Skeletal muscle cell (primary cell): ENCODE measurements around the gene KCNQ5.

Source experiments
- DNase-seq: peaks from one replicate; pipeline ENCODE4 v3.0.0-alpha.2; 2010; ENCODE audit warnings: low read depth
- H3K4me3 ChIP-seq: 2 replicates; pipeline ENCODE4 v1.5.1; 2011; ENCODE audit warnings: low read depth, mild to moderate bottlenecking, control low read depth, low read length, moderate library complexity

Gene KCNQ5

DNA sequence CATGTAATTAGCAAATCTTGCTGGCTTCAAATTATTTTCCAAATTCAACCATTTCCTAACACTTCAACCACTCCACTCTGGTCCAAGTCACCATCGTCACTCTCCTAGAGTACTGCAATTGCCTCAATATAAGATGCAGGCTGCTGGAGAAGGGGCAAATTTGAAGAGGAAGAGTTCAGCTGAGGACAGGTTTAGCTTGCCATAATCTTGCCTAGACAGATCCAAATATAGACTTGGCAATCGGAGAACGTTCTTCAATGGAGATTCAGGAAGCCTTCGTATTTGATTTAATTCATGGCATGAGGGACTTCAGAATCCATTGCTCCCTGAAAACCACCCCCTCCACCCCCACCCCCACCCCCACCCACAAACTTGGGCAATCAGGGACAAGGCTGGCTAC is 618.9 kb downstream of the KCNQ5 start:
- no peak overlapping the region for H3K4me3 ChIP-seq
- DNase-seq = no peak

DNA sequence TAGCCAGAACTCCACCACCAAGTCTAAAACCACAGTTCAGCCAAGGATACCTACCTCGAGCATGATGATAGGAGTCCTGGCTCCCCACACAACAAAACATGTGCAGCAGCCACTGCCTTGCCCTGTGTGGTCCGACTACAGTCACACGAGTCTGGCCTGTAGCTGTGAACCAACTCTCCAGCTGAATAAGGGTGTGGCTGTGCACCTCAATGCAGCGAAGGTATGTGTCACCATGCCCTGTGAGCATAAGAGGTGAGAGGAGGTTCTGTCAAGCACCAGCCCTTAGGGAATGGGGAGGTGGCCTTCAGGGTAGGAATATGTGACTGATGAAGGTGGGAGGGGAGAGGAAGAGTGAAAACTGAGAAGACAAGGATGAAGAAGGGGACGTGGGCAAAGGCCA is 620.1 kb downstream of the KCNQ5 start:
- no peak for DNase-seq
- no peak overlapping the region for H3K4me3 ChIP-seq
